Measurements from ENCODE around the gene NRIP3.
"Not testable (repeated sequence)": the region's sequence is repeated elsewhere in the genome, so short reads cannot be mapped to it uniquely, and the experiment has no call there.

Gene NRIP3

DNA sequence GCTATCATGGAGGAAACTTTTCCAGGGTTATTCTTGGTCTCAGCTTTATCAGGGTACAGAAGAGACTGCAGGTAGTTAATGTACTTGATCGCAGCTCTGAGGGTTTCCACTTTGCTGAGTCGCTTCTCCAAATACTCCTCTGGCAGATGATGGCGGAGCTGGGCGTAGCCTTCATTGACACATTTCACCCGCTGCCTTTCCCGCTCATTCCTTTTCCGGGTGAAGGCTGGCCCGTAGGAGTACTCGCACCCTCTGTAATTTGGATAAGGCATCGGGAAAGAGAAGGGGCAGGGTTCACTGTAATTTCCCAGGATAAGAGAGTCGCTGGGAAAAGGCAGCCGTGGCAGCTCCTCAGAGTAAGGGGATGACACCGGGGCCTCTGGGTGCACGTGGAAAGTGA lies 66.1 kb downstream of the NRIP3 start:
- no peaks in the 10 kb centered on the region for H3K4me1 ChIP-seq (ENCODE audit: control insufficient read depth, low read depth, low read length)
- no peaks in the 10 kb centered on the region for H3K9me3 ChIP-seq (ENCODE audit: control insufficient read depth, low read depth, low read length)
- H3K27ac ChIP-seq (ENCODE audit: low read length): no peak overlapping the region
- H3K9ac ChIP-seq (ENCODE audit: low read length): no peak overlapping the region
- no peak overlapping the region for H3K4me3 ChIP-seq (ENCODE audit: low read length)
- H3K27me3 ChIP-seq (ENCODE audit: control insufficient read depth, insufficient read depth, low read length): no peaks in the 10 kb centered on the region
- H3K36me3 ChIP-seq (ENCODE audit: control insufficient read depth, low read depth, low read length): no peaks in the 10 kb centered on the region

DNA sequence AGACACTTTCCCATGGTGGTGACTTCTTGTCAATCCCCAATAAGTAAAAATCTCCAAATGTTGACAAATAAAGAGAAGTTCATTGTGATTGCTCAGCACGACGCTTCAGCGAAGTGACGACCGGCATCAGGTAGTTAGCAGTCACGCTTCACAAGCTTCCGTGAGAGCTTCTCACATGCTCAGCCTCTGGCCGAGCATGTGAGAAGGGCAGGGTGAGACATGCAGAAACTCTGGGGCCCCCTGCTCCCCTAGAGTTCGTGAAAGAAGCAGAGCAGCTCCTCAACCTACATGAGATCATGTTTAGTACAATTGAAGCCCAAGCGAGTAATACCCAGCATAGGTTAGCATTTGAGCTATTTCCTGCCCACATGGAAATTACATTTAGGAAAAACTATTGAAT lies 66.6 kb downstream of the NRIP3 start:
- no peaks in the 10 kb centered on the region for H3K27me3 ChIP-seq (ENCODE audit: control insufficient read depth, insufficient read depth, low read length)
- H3K4me1 ChIP-seq (ENCODE audit: control insufficient read depth, low read depth, low read length): no peaks in the 10 kb centered on the region
- no peak overlapping the region for H3K27ac ChIP-seq (ENCODE audit: low read length)
- H3K36me3 ChIP-seq (ENCODE audit: control insufficient read depth, low read depth, low read length): no peaks in the 10 kb centered on the region
- H3K9me3 ChIP-seq (ENCODE audit: control insufficient read depth, low read depth, low read length): no peaks in the 10 kb centered on the region
- no peak overlapping the region for H3K4me3 ChIP-seq (ENCODE audit: low read length)
- no peak overlapping the region for H3K9ac ChIP-seq (ENCODE audit: low read length)

GRCh38 chr11:8935789-8936188 lies 68.0 kb downstream of the NRIP3 start:
- not testable (repeated sequence) for H3K27ac ChIP-seq (ENCODE audit: low read length); H3K27me3 ChIP-seq (ENCODE audit: control insufficient read depth, insufficient read depth, low read length); H3K9ac ChIP-seq (ENCODE audit: low read length); H3K4me3 ChIP-seq (ENCODE audit: low read length); H3K36me3 ChIP-seq (ENCODE audit: control insufficient read depth, low read depth, low read length); H3K9me3 ChIP-seq (ENCODE audit: control insufficient read depth, low read depth, low read length); H3K4me1 ChIP-seq (ENCODE audit: control insufficient read depth, low read depth, low read length)

- no peaks in the 10 kb centered on the region for H3K9me3 ChIP-seq (ENCODE audit: control insufficient read depth, low read depth, low read length)
- H3K4me1 ChIP-seq (ENCODE audit: control insufficient read depth, low read depth, low read length): no peaks in the 10 kb centered on the region
- H3K9ac ChIP-seq (ENCODE audit: low read length): no peak overlapping the region
- H3K36me3 ChIP-seq (ENCODE audit: control insufficient read depth, low read depth, low read length): no peaks in the 10 kb centered on the region
- H3K4me3 ChIP-seq (ENCODE audit: low read length): no peak overlapping the region
- no peaks in the 10 kb centered on the region for H3K27me3 ChIP-seq (ENCODE audit: control insufficient read depth, insufficient read depth, low read length)
- H3K27ac ChIP-seq (ENCODE audit: low read length): no peak overlapping the region
Observed at GRCh38 chr11:8934742-8935488, 68.9 kb downstream of the NRIP3 start.

GRCh38 chr11:8933931-8934330 lies 69.9 kb downstream of the NRIP3 start:
- Histone ChIP-seq H3K27ac (ENCODE audit: low read length) (no peak overlapping the region), H3K36me3 (ENCODE audit: control insufficient read depth, low read depth, low read length) (no peaks in the 10 kb centered on the region), H3K4me3 (ENCODE audit: low read length) (no peak overlapping the region), H3K27me3 (ENCODE audit: control insufficient read depth, insufficient read depth, low read length) (no peaks in the 10 kb centered on the region), H3K9me3 (ENCODE audit: control insufficient read depth, low read depth, low read length) (no peaks in the 10 kb centered on the region), H3K4me1 (ENCODE audit: control insufficient read depth, low read depth, low read length) (no peaks in the 10 kb centered on the region), H3K9ac (ENCODE audit: low read length) (no peak overlapping the region)

- Histone ChIP-seq H3K36me3 (ENCODE audit: control insufficient read depth, low read depth, low read length) (no peaks in the 10 kb centered on the region), H3K4me1 (ENCODE audit: control insufficient read depth, low read depth, low read length) (no peaks in the 10 kb centered on the region), H3K4me3 (ENCODE audit: low read length) (no peak within 1 kb of the TSS), H3K9me3 (ENCODE audit: control insufficient read depth, low read depth, low read length) (no peaks in the 10 kb centered on the region), H3K27me3 (ENCODE audit: control insufficient read depth, insufficient read depth, low read length) (no peaks in the 10 kb centered on the region), H3K9ac (ENCODE audit: low read length) (no peak within 1 kb of the TSS), H3K27ac (ENCODE audit: low read length) (no peak within 1 kb of the TSS)
Observed at GRCh38 chr11:8932564-8933180, 71.1 kb downstream of the NRIP3 start, which contains the start of gene C11orf16. C11orf16 (minus strand) TSS chr11:8932947; CDS start chr11:8932308, 639 bp downstream.

All from iPS-18a (cell line).